Fibroblast of the aortic adventitia (primary cell): ENCODE data around the gene TBC1D8. TPM values are rescaled to one million over a fixed set of nuclear protein-coding genes. Genes with fewer than 3 reads are reported as not detected.
"Not testable (repeated sequence)": the region's sequence is repeated elsewhere in the genome, so short reads cannot be mapped to it uniquely, and the experiment has no call there.

Experiments used
- DNase-seq: peaks from one replicate; pipeline ENCODE4 v3.0.0-alpha.2; 2010; ENCODE audit warnings: low read depth
- H3K4me3 ChIP-seq: 2 replicates; pipeline ENCODE4 v1.5.1; 2011; ENCODE audit warnings: low read depth, mild to moderate bottlenecking, control low read depth, low read length, moderate library complexity
- CTCF ChIP-seq: IDR thresholded peaks from 2 replicates; pipeline ENCODE4 v1.5.1; 2011; ENCODE audit warnings: mild to moderate bottlenecking, low read length, control low read depth, inconsistent platforms; ENCODE audit not compliant: insufficient read depth
- total RNA-seq: library from RNA; depleted of rRNA; stranded (reverse); fragments of >200 nt; gene quantifications from 2 replicates; pipeline ENCODE4 v1.2.3, GENCODE V29; 2012; ENCODE audit warnings: low replicate concordance

The TBC1D8 gene
- total RNA-seq, 1 donor: 21.3 TPM

- no peak for TF ChIP-seq CTCF
- H3K4me3 ChIP-seq: no peak overlapping the region
- DNase-seq: no peak
These were observed 93.9 kb downstream of the TBC1D8 start for GRCh38 chr2:101057051-101057933.

- DNase-seq: no peak
- no peak for TF ChIP-seq CTCF
- H3K4me3 ChIP-seq: no peak overlapping the region
These were observed 98.1 kb downstream of the TBC1D8 start for GRCh38 chr2:101053117-101053516.

- TF ChIP-seq CTCF: no peak
- no peak overlapping the region for H3K4me3 ChIP-seq
- no peak for DNase-seq
These were observed 99.0 kb downstream of the TBC1D8 start for GRCh38 chr2:101052147-101052546.

- not testable (repeated sequence) for DNase-seq, H3K4me3 ChIP-seq
These were observed 100.3 kb downstream of the TBC1D8 start for GRCh38 chr2:101050886-101051285.

GRCh38 chr2:101048756-101049155, 102.4 kb downstream of the TBC1D8 start:
- DNase-seq: no peak
- TF ChIP-seq CTCF: no peak
- no peak overlapping the region for H3K4me3 ChIP-seq

- no peak for TF ChIP-seq CTCF
- no peak overlapping the region for H3K4me3 ChIP-seq
- DNase-seq: peak; percentile 78
These were observed 103.4 kb downstream of the TBC1D8 start for GRCh38 chr2:101047774-101048173.

- TF ChIP-seq CTCF: no peak
These were observed 104.0 kb downstream of the TBC1D8 start for GRCh38 chr2:101047075-101047766.

More at GRCh38 chr2:101047075-101047766, 104.0 kb downstream of the TBC1D8 start:
- H3K4me3 ChIP-seq: no peak overlapping the region
- DNase-seq: peak; percentile 29
